H9 (cell line): ENCODE measurements around the gene DALRD3. TPM values are rescaled to one million over a fixed set of nuclear protein-coding genes. Genes with fewer than 3 reads are reported as not detected.

Experiments used
- DNase-seq: peaks from one replicate; pipeline ENCODE4 v3.0.0-alpha.2; 2017
- H2AFZ ChIP-seq: one replicate; pipeline ENCODE4 v1.6.1; 2013; ENCODE audit warnings: mild to moderate bottlenecking, low read length, control low read depth, moderate library complexity
- H2AK5ac ChIP-seq: 2 replicates; pipeline ENCODE4 v1.6.1; 2013; ENCODE audit warnings: low read length, control low read depth, mixed read lengths; ENCODE audit not compliant: insufficient read length
- H2BK120ac ChIP-seq: one replicate; pipeline ENCODE4 v1.6.1; 2013; ENCODE audit warnings: low read depth, mild to moderate bottlenecking, low read length, control low read depth, inconsistent platforms; ENCODE audit not compliant: poor library complexity, severe bottlenecking
- H2BK12ac ChIP-seq: 2 replicates; pipeline ENCODE4 v1.6.1; 2013; ENCODE audit warnings: low read length, control low read depth, mixed read lengths, low read depth; ENCODE audit not compliant: insufficient read length
- H2BK15ac ChIP-seq: 2 replicates; pipeline ENCODE4 v1.6.1; 2013; ENCODE audit warnings: low read depth, low read length, control low read depth
- H2BK20ac ChIP-seq: one replicate; pipeline ENCODE4 v1.6.1; 2013; ENCODE audit warnings: low read depth, mild to moderate bottlenecking, low read length, control low read depth, inconsistent platforms; ENCODE audit not compliant: poor library complexity, severe bottlenecking
- H2BK5ac ChIP-seq: 2 replicates; pipeline ENCODE4 v1.6.1; 2013; ENCODE audit warnings: low read length, control low read depth, mixed read lengths; ENCODE audit not compliant: insufficient read length
- H3K14ac ChIP-seq: 2 replicates; pipeline ENCODE4 v1.6.1; 2013; ENCODE audit warnings: low read length, control low read depth; ENCODE audit not compliant: insufficient read depth
- H3K18ac ChIP-seq: 2 replicates; pipeline ENCODE4 v1.6.1; 2013; ENCODE audit warnings: low read depth, mild to moderate bottlenecking, mixed read lengths, low read length, control low read depth; ENCODE audit not compliant: insufficient read length
- H3K23ac ChIP-seq: 2 replicates; pipeline ENCODE4 v1.6.1; 2013; ENCODE audit warnings: low read length, control low read depth, mixed read lengths, low read depth; ENCODE audit not compliant: insufficient read length
- H3K23me2 ChIP-seq: 2 replicates; pipeline ENCODE4 v1.6.1; 2013; ENCODE audit warnings: low read depth, mild to moderate bottlenecking, mixed read lengths, low read length, control low read depth; ENCODE audit not compliant: insufficient read length, poor library complexity, severe bottlenecking
- H3K27ac ChIP-seq: 2 replicates; pipeline ENCODE4 v1.5.1; 2013; ENCODE audit warnings: low read length, control low read depth, mixed read lengths, low read depth; ENCODE audit not compliant: insufficient read length
- H3K27me3 ChIP-seq: 2 replicates; pipeline ENCODE4 v1.6.1; 2013; ENCODE audit warnings: low read length, control low read depth, inconsistent platforms; ENCODE audit not compliant: insufficient read depth
- H3K4ac ChIP-seq: 2 replicates; pipeline ENCODE4 v1.6.1; 2013; ENCODE audit warnings: low read depth, mild to moderate bottlenecking, control low read depth, inconsistent platforms, low read length, moderate library complexity
- H3K4me1 ChIP-seq: 2 replicates; pipeline ENCODE4 v1.6.1; 2013; ENCODE audit warnings: low read length, control low read depth, inconsistent platforms; ENCODE audit not compliant: insufficient read depth
- H3K4me2 ChIP-seq: 2 replicates; pipeline ENCODE4 v1.6.1; 2013; ENCODE audit warnings: low read length, control low read depth, mixed read lengths; ENCODE audit not compliant: insufficient read length, insufficient read depth
- H3K56ac ChIP-seq: 2 replicates; pipeline ENCODE4 v1.6.1; 2013; ENCODE audit warnings: low read depth, mild to moderate bottlenecking, mixed read lengths, low read length, control low read depth; ENCODE audit not compliant: insufficient read length
- H3K79me1 ChIP-seq: 2 replicates; pipeline ENCODE4 v1.6.1; 2013; ENCODE audit warnings: low read depth, mild to moderate bottlenecking, moderate library complexity, low read length, control low read depth, inconsistent platforms; ENCODE audit not compliant: insufficient read depth, poor library complexity, severe bottlenecking
- H3K79me2 ChIP-seq: 2 replicates; pipeline ENCODE4 v1.6.1; 2013; ENCODE audit warnings: low read length, control low read depth, inconsistent platforms; ENCODE audit not compliant: insufficient read depth
- H3K9ac ChIP-seq: 2 replicates; pipeline ENCODE4 v1.6.1; 2013; ENCODE audit warnings: low read length, control low read depth, mixed read lengths; ENCODE audit not compliant: insufficient read length; ENCODE audit errors: extremely low read depth
- H3K9me3 ChIP-seq: one replicate; pipeline ENCODE4 v1.6.1; 2013; ENCODE audit warnings: low read depth, low read length, inconsistent platforms; ENCODE audit not compliant: control insufficient read depth
- H3T11ph ChIP-seq: one replicate; pipeline ENCODE4 v1.6.1; 2013; ENCODE audit warnings: mild to moderate bottlenecking, low read length, control low read depth, inconsistent platforms
- H4K20me1 ChIP-seq: one replicate; pipeline ENCODE4 v1.6.1; 2013; ENCODE audit not compliant: control insufficient read depth, insufficient read length, insufficient read depth
- H4K5ac ChIP-seq: 2 replicates; pipeline ENCODE4 v1.6.1; 2013; ENCODE audit warnings: low read depth, mild to moderate bottlenecking, mixed read lengths, low read length, control low read depth; ENCODE audit not compliant: insufficient read length
- H4K8ac ChIP-seq: replicated peaks from 2 replicates; pipeline ENCODE4 v1.6.1; 2013; ENCODE audit warnings: low read length, control low read depth, mixed read lengths, low read depth; ENCODE audit not compliant: insufficient read length
- H4K91ac ChIP-seq: 2 replicates; pipeline ENCODE4 v1.6.1; 2013; ENCODE audit warnings: low read depth, mild to moderate bottlenecking, moderate library complexity, mixed read lengths, low read length, control low read depth; ENCODE audit not compliant: insufficient read length
- H3K27ac Mint-ChIP-seq, 3 experiments: 2 replicates in 2 of 3; 3 replicates in 1 of 3; pipeline ENCODE4 v1.8.0; 2020 to 2021; ENCODE audit warnings: mixed read lengths in 3 of 3, mild to moderate bottlenecking in 1 of 3, moderate library complexity in 1 of 3
- H3K27me3 Mint-ChIP-seq: 2 replicates; pipeline ENCODE4 v1.8.0; 2021; ENCODE audit warnings: low read depth, mild to moderate bottlenecking, moderate library complexity, mixed read lengths
- H3K36me3 Mint-ChIP-seq, 3 experiments: 2 replicates in 2 of 3; 3 replicates in 1 of 3; pipeline ENCODE4 v1.8.0; 2020 to 2021; ENCODE audit warnings: low read depth in 3 of 3, mixed read lengths in 3 of 3; ENCODE audit not compliant: insufficient read depth in 1 of 3
- H3K4me1 Mint-ChIP-seq, 2 experiments: 2 replicates each; pipeline ENCODE4 v1.8.0; 2020; ENCODE audit warnings: mixed read lengths in 2 of 2
- H3K4me3 Mint-ChIP-seq, 2 experiments: 2 replicates in 1 of 2; 3 replicates in 1 of 2; pipeline ENCODE4 v1.8.0; 2020 to 2021; ENCODE audit warnings: mild to moderate bottlenecking in 2 of 2, mixed read lengths in 2 of 2, moderate library complexity in 1 of 2
- H3K9me3 Mint-ChIP-seq, 2 experiments: 2 replicates in 1 of 2; 3 replicates in 1 of 2; pipeline ENCODE4 v1.8.0; 2020; ENCODE audit warnings: mild to moderate bottlenecking in 2 of 2, mixed read lengths in 2 of 2, moderate library complexity in 1 of 2
- WGBS: extraction: QIAGEN DNeasy Blood & Tissue Kit; methylation state at CpG from one replicate; pipeline ENCODE4 v1.1.7; 2013; ENCODE audit warnings: missing lambda C conversion rate, low lambda C conversion rate, mixed read lengths; ENCODE audit not compliant: insufficient read length; ENCODE audit errors: extremely low coverage; 5-methylcytosine and 5-hydroxymethylcytosine counted together
- total RNA-seq: library from RNA; stranded (reverse); gene quantifications from 2 replicates; pipeline ENCODE4 v1.2.1, GENCODE V29; 2021
- TF ChIP-seq, protein P1 (sequence below): fragments of 200-600 bp; sonication (generic); conservative IDR thresholded peaks from 3 replicates; pipeline ENCODE4 v1.8.0; 2021; ENCODE audit warnings: antibody characterized with exemption, mild to moderate bottlenecking

Gene DALRD3
- total RNA-seq, 1 experiment from 2014 or later: 32.3 TPM

DNA sequence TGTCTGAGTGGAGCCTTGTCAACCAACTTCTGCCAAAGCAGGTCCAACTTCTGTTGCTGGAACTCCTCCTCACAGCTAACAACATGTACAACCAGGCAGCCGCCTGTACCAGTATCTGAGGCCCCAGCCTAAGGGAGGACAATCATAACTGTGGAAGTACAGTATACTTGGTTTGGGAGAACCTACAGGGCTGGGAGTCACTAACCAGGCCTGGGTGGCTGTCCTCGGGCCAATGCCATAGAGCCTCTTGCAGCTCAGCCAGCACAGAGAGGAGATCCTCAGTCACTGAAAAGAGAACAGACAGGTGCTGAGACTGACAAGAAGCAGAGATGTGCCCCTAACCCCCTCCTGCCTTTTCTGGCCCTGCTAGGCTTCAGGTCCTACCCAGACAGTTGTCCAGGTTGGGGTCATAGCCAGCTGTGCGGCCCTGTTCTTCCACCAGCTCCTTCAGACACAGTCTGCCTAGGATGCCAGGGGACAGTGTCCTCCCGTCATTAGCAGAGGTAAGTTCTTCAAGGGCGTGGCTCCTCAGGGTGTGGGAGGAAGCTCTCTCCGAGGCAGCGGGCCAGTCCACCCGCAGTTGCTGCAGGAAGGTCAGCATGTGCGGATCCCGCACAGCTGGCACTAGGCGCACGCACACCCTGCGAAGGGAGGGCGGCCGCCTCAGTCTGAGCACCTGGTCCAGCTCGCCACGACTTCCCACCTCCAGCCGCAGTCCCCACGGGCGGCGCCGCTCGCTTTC lies 980 bp downstream of the DALRD3 start:
- Mint-ChIP-seq H3K27ac (peak overlapping the region in 1 of 3 experiments; percentile 49; a peak in 1 of 7 replicates), H3K27me3 (no peaks in the 10 kb centered on the region), H3K36me3 (peaks cover 16 to 44% (median 38%) of the 10 kb centered on the region in 3 experiments), H3K4me3 (peak overlapping the region; percentile 91 to 95), H3K9me3 (no peaks in the 10 kb centered on the region), H3K4me1 (peaks cover 17 to 21% of the 10 kb centered on the region in 2 experiments)
- H3K56ac ChIP-seq: no peak overlapping the region
- H4K5ac ChIP-seq: no peak overlapping the region
- no CpG with 5 or more reads among the region's 23 CpGs for WGBS
- H2BK5ac ChIP-seq: no peak overlapping the region
- no peak overlapping the region for H4K8ac ChIP-seq
- no peaks in the 10 kb centered on the region for H3K4me1 ChIP-seq
- H2BK15ac ChIP-seq: no peak overlapping the region
- H3K18ac ChIP-seq: no peak overlapping the region
- no peak overlapping the region for H3K14ac ChIP-seq
- H3K23ac ChIP-seq: no peak overlapping the region
- TF ChIP-seq, protein P1, sequence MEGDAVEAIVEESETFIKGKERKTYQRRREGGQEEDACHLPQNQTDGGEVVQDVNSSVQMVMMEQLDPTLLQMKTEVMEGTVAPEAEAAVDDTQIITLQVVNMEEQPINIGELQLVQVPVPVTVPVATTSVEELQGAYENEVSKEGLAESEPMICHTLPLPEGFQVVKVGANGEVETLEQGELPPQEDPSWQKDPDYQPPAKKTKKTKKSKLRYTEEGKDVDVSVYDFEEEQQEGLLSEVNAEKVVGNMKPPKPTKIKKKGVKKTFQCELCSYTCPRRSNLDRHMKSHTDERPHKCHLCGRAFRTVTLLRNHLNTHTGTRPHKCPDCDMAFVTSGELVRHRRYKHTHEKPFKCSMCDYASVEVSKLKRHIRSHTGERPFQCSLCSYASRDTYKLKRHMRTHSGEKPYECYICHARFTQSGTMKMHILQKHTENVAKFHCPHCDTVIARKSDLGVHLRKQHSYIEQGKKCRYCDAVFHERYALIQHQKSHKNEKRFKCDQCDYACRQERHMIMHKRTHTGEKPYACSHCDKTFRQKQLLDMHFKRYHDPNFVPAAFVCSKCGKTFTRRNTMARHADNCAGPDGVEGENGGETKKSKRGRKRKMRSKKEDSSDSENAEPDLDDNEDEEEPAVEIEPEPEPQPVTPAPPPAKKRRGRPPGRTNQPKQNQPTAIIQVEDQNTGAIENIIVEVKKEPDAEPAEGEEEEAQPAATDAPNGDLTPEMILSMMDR: no peak
- H3T11ph ChIP-seq: no peak overlapping the region
- no peak overlapping the region for H2AK5ac ChIP-seq
- H3K27me3 ChIP-seq: no peaks in the 10 kb centered on the region
- no peaks in the 10 kb centered on the region for H3K79me1 ChIP-seq
- no peak overlapping the region for H2BK12ac ChIP-seq
- H3K79me2 ChIP-seq: no peaks in the 10 kb centered on the region
- H3K23me2 ChIP-seq: peaks cover 18% of the 10 kb centered on the region
- H3K4me2 ChIP-seq: peak overlapping the region; percentile 37
- H2BK20ac ChIP-seq: no peak overlapping the region
- no peak for DNase-seq
- no peak overlapping the region for H2BK120ac ChIP-seq
- H3K9ac ChIP-seq: peak overlapping the region; percentile 17
- H3K4ac ChIP-seq: no peak overlapping the region
- H4K91ac ChIP-seq: no peak overlapping the region
- no peak overlapping the region for H3K27ac ChIP-seq
- H3K9me3 ChIP-seq: no peaks in the 10 kb centered on the region
- H4K20me1 ChIP-seq: peaks cover 2% of the 10 kb centered on the region
- H2AFZ ChIP-seq: no peak overlapping the region
